GM23248 (cell line): ENCODE measurements around the gene SFN. TPM values are rescaled to one million over a fixed set of nuclear protein-coding genes. Genes with fewer than 3 reads are reported as not detected.

Source experiments
- DNase-seq: peaks from one replicate; pipeline ENCODE4 v3.0.0-alpha.2; 2015
- H2AFZ ChIP-seq: fragments of 200-600 bp; sonication (generic); 2 replicates; pipeline ENCODE4 v1.6.1; 2016; ENCODE audit warnings: antibody characterized with exemption
- H3F3A ChIP-seq: fragments of 200-600 bp; sonication (generic); 2 replicates; pipeline ENCODE4 v1.6.1; 2016; ENCODE audit warnings: mild to moderate bottlenecking, antibody characterized with exemption, mixed run types; ENCODE audit not compliant: insufficient read depth
- H3K27ac ChIP-seq: fragments of 200-600 bp; sonication (generic); 2 replicates; pipeline ENCODE4 v1.5.1; 2016; ENCODE audit warnings: mild to moderate bottlenecking
- H3K27me3 ChIP-seq: fragments of 200-600 bp; sonication (generic); replicated peaks from 2 replicates; pipeline ENCODE4 v1.6.1; 2016; ENCODE audit warnings: mild to moderate bottlenecking; ENCODE audit not compliant: insufficient read depth
- H3K36me3 ChIP-seq: fragments of 200-600 bp; sonication (generic); 2 replicates; pipeline ENCODE4 v1.6.1; 2016; ENCODE audit warnings: low read depth, mild to moderate bottlenecking
- H3K4me1 ChIP-seq: fragments of 200-600 bp; sonication (generic); 2 replicates; pipeline ENCODE4 v1.6.1; 2016; ENCODE audit warnings: mild to moderate bottlenecking; ENCODE audit not compliant: insufficient read depth
- H3K4me2 ChIP-seq: fragments of 200-600 bp; sonication (generic); one replicate; pipeline ENCODE4 v1.6.1; 2016; ENCODE audit warnings: mild to moderate bottlenecking; ENCODE audit not compliant: unreplicated experiment
- H3K4me3 ChIP-seq: fragments of 200-600 bp; sonication (generic); 2 replicates; pipeline ENCODE4 v1.5.1; 2016; ENCODE audit warnings: mild to moderate bottlenecking
- H3K79me2 ChIP-seq: fragments of 200-600 bp; sonication (generic); 2 replicates; pipeline ENCODE4 v1.6.1; 2016; ENCODE audit warnings: mild to moderate bottlenecking; ENCODE audit not compliant: insufficient read depth
- H3K9ac ChIP-seq: fragments of 200-600 bp; sonication (generic); 2 replicates; pipeline ENCODE4 v1.6.1; 2016; ENCODE audit warnings: mild to moderate bottlenecking
- H3K9me2 ChIP-seq: fragments of 200-600 bp; sonication (generic); 2 replicates; pipeline ENCODE4 v1.6.1; 2016; ENCODE audit warnings: mixed run types, mild to moderate bottlenecking, moderate library complexity; ENCODE audit not compliant: insufficient read depth
- H3K9me3 ChIP-seq: fragments of 200-600 bp; sonication (generic); one replicate; pipeline ENCODE4 v1.6.1; 2017; ENCODE audit warnings: low read depth
- H4K20me1 ChIP-seq: fragments of 200-600 bp; sonication (generic); 2 replicates; pipeline ENCODE4 v1.6.0; 2016; ENCODE audit not compliant: insufficient read depth
- EZH2 ChIP-seq: fragments of 200-600 bp; sonication (generic); IDR thresholded peaks from 2 replicates; pipeline ENCODE4 v1.6.1; 2018; ENCODE audit warnings: antibody characterized with exemption, mild to moderate bottlenecking; ENCODE audit not compliant: insufficient read depth, poor library complexity, severe bottlenecking
- EZH2phosphoT487 ChIP-seq: fragments of 200-600 bp; sonication (generic); IDR thresholded peaks from 2 replicates; pipeline ENCODE4 v1.6.1; 2018; ENCODE audit warnings: antibody characterized with exemption, moderate library complexity, mild to moderate bottlenecking, low read depth; ENCODE audit not compliant: insufficient read depth
- WGBS, 2 experiments: methylation state at CpG; one replicate each; pipeline ENCODE4 v1.1.6; 2015 to 2017; ENCODE audit warnings: low lambda C conversion rate in 2 of 2, low coverage in 1 of 2; ENCODE audit errors: missing lambda C conversion rate in 2 of 2; 5-methylcytosine and 5-hydroxymethylcytosine counted together
- in situ Hi-C: fragments of 300-500 bp; cut with MboI; formaldehyde crosslinking; loops from 2 replicates; pipeline ENCODE4 v1.15.0; 2020
- polyA plus RNA-seq: library from polyadenylated mRNA; unstranded; fragments of >200 nt; fragmentation: Nextera tagmentation; extraction: Ambion mirVana; gene quantifications from 2 replicates; pipeline ENCODE4 v1.2.1, GENCODE V29; 2016
- total RNA-seq: library from RNA; depleted of rRNA; stranded (reverse); fragments of >200 nt; shearing (Covaris generic); gene quantifications from 2 replicates; pipeline ENCODE4 v1.2.3, GENCODE V29; 2014

Gene SFN
- total and polyA plus RNA-seq, 2 experiments from 2014 or later: not detected

DNA sequence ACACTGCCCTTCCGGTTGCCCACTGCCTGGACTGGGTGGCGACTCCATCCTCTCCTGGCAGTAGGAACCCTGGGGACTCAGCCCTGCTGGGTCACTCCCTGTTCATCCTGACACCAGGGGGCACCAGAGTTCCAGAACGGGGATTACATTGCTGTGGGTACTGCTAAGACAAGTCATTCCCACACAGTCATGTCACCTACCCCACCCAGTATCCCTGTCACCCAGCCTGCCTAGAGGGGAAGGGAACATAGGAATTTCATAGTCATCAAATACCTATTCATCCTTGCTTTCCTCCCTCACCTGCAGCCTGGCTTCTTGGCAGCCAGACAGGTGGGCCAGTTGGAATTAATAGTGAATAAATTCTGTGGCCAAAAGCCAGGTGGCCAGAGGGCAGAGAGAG, 9.8 kb upstream of the SFN start:
- DNase-seq: peak; percentile 90
- TF ChIP-seq EZH2 (no peak), EZH2phosphoT487 (no peak)
- 8 to 10% methylated on average over 3 of the region's 3 CpGs for WGBS, 2 experiments
- H3K36me3 ChIP-seq: peaks cover 3% of the 10 kb centered on the region; the same call in 1 of the 2 replicates
- no peaks in the 10 kb centered on the region for H3K79me2 ChIP-seq
- no peaks in the 10 kb centered on the region for H3K9me3 ChIP-seq
- H4K20me1 ChIP-seq: no peaks in the 10 kb centered on the region
- H3K4me3 ChIP-seq: no peak overlapping the region
- peak overlapping the region; percentile 45 for H3K27ac ChIP-seq
- H3K4me2 ChIP-seq: no peak overlapping the region
- peak overlapping the region; percentile 38; the same call in 1 of the 2 replicates for H3K9ac ChIP-seq
- peaks cover 17% of the 10 kb centered on the region for H3F3A ChIP-seq
- in situ Hi-C loops: no loop called here
- no peak overlapping the region for H2AFZ ChIP-seq
- H3K27me3 ChIP-seq: no peaks in the 10 kb centered on the region
- no peaks in the 10 kb centered on the region for H3K9me2 ChIP-seq
- peaks cover 18% of the 10 kb centered on the region for H3K4me1 ChIP-seq

DNA sequence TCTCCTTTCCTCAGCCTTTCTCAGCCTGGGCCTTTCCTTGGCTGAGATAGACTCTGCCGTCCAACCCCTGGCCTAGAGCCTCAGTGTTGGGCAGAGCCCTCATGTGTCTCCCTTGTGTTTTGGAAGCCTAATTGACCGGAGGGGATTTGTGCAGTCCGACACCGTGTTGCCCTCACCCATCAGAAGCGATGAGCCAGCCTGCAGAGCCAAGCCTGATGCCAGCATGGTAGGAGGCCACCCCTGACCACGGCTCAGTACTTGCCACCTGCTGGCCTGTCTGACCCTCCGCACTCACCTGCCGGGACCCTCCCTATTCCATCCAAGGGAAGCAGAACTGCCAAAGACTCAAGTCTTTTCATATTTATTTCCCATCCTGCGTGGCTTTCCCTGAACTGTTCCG, 9.3 kb upstream of the SFN start:
- no peaks in the 10 kb centered on the region for H4K20me1 ChIP-seq
- H3K9me2 ChIP-seq: no peaks in the 10 kb centered on the region
- H3K9ac ChIP-seq: peak overlapping the region; percentile 38; the same call in 1 of the 2 replicates
- peaks cover 13% of the 10 kb centered on the region for H3K4me1 ChIP-seq
- H3K27me3 ChIP-seq: no peaks in the 10 kb centered on the region
- peaks cover 3% of the 10 kb centered on the region; the same call in 1 of the 2 replicates for H3K36me3 ChIP-seq
- peaks cover 15% of the 10 kb centered on the region for H3F3A ChIP-seq
- in situ Hi-C loops: no loop called here
- no peaks in the 10 kb centered on the region for H3K79me2 ChIP-seq
- H3K9me3 ChIP-seq: no peaks in the 10 kb centered on the region
- 98% methylated on average over 10 of the region's 10 CpGs for WGBS, 2 experiments
- no peak for DNase-seq
- H2AFZ ChIP-seq: no peak overlapping the region
- H3K4me3 ChIP-seq: no peak overlapping the region
- H3K4me2 ChIP-seq: no peak overlapping the region
- peak overlapping the region; percentile 45 for H3K27ac ChIP-seq
- TF ChIP-seq EZH2: no peak
- no peak for TF ChIP-seq EZH2phosphoT487

GRCh38 chr1:26854906-26855305, 8.0 kb upstream of the SFN start:
- in situ Hi-C loops: no loop called here
- Histone ChIP-seq H3K4me3 (no peak overlapping the region), H2AFZ (no peak overlapping the region), H3K9me2 (no peaks in the 10 kb centered on the region), H3K9ac (no peak overlapping the region), H3K4me2 (no peak overlapping the region), H3K9me3 (no peaks in the 10 kb centered on the region), H3K27ac (no peak overlapping the region), H3K4me1 (0 out of 2 replicates have a peak, but pooled peaks cover 3% of the 10 kb centered on the region), H3F3A (peaks cover 6% of the 10 kb centered on the region; the same call in 1 of the 2 replicates), H3K36me3 (peaks cover 3% of the 10 kb centered on the region; the same call in 1 of the 2 replicates), H3K27me3 (no peaks in the 10 kb centered on the region), H4K20me1 (no peaks in the 10 kb centered on the region), H3K79me2 (no peaks in the 10 kb centered on the region)
- WGBS, 2 experiments: 85 to 86% methylated on average over 5 of the region's 5 CpGs
- no peak for TF ChIP-seq EZH2phosphoT487
- no peak for TF ChIP-seq EZH2
- no peak for DNase-seq

GRCh38 chr1:26855636-26856035, 7.3 kb upstream of the SFN start:
- Histone ChIP-seq H3K4me2 (no peak overlapping the region), H3K79me2 (no peaks in the 10 kb centered on the region)

More at GRCh38 chr1:26855636-26856035, 7.3 kb upstream of the SFN start:
- WGBS, 2 experiments: 79 to 80% methylated on average over 4 of the region's 4 CpGs
- Histone ChIP-seq H3K27ac (no peak overlapping the region), H3K9me3 (no peaks in the 10 kb centered on the region), H3K9ac (no peak overlapping the region), H3K9me2 (no peaks in the 10 kb centered on the region), H3F3A (peaks cover 5% of the 10 kb centered on the region; the same call in 1 of the 2 replicates), H3K27me3 (no peaks in the 10 kb centered on the region), H3K4me3 (no peak overlapping the region), H2AFZ (no peak overlapping the region), H3K36me3 (peaks cover 3% of the 10 kb centered on the region; the same call in 1 of the 2 replicates), H4K20me1 (no peaks in the 10 kb centered on the region), H3K4me1 (0 out of 2 replicates have a peak, but pooled peaks cover 3% of the 10 kb centered on the region)
- TF ChIP-seq EZH2: no peak
- TF ChIP-seq EZH2phosphoT487: no peak
- no peak for DNase-seq
- in situ Hi-C loops: no loop called here
